ENCODE results near the gene NAPB. TPM values are rescaled to one million over a fixed set of nuclear protein-coding genes. Genes with fewer than 3 reads are reported as not detected.
A peak's percentile ranks its signal among the peaks of the same experiment; 100 is the strongest.

Gene NAPB
- total and polyA plus RNA-seq, 7 donors, result 3.9 to 22.9 (median 14.4) TPM

DNA sequence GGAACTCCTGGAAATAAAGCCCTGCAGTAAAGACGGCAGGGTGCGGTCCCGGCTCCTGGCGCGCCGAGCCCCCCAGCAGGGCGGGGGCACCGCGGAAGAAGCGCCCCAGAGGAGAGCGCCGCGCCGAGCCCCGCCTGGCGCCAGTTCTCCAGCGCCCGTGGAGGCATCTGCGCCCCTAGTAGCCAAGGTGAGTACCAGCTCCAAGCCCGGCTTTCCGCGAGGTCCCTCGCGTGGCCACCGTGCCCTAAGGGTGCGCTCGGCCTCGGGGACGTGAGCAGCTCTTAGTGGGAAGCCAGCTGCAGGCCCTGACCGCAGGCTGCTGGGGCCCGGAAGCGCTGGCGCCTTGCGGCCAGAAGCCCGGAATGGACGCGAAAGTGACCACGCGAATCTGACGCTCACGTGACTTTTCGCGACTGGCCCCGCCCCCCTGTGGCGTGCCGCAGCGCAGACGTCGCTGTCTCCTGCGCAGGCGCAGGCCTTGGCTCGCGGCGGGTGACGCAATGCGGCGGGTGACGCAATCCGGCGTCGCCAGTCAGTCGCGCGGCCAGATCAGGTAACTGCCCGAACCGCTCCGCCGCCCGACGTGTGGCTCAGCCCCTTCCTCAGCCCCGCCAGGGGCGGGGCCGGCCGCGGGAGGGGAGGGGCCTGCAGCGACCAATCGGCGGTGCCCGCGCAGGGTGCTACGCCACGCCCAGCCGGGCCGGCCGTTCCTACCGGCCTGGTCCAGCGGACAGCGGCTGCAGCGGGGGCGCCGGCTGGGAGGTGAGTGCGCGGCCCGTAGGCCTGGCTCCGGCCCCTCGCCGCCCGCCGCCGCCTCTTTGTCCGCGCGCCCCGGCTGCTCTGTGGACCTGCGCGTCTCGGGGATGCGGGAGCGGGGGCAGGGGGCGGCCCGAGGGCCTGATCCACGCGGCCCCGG, 59.6 kb downstream of the NAPB start, which contains the start of gene GZF1:
Gene GZF1 (plus strand): TSS at position 707 of the 916 bp plus-strand sequence. CDS start 2,202 bp downstream, outside the sequence.
- intact Hi-C loops (cut with DNase I), result loop anchor here (5.0 kb wide), 1 partner anchor 276 kb away; the partner anchor contains the start of gene CST3
- no peaks in the 10 kb centered on the region for H3K27me3 ChIP-seq
- 0% methylated on average over 114 of the region's 114 CpGs for WGBS, 2 donors

DNA sequence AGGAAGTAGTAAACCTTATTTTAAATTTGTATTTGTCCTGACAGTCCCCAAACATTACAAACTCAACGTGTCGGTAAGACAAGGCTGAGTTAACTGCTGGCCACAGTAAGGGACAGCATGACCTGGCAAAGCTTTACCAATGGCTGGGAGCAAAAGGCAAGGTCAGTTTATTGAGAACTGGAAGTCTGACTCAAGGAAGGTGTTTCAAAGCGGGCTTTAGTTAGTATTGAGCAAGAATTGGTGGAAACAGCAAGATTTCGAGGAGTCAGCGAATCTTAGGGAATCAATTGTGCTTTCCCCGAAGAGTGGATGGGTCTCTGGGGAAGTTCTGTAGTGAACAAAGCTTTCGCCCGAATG, 60.2 kb downstream of the NAPB start:
- 1 to 4% methylated on average over 8 of the region's 8 CpGs for WGBS, 2 donors
- H3K27me3 ChIP-seq, result no peaks in the 10 kb centered on the region
- H3K9me3 ChIP-seq, result no peaks in the 10 kb centered on the region
- intact Hi-C loops (cut with DNase I), result loop anchor here (5.0 kb wide), 1 partner anchor 276 kb away; the partner anchor contains the start of gene CST3
- TF ChIP-seq CTCF (IDR thresholded peaks at IDR 0.05) (no peak), POLR2AphosphoS5 (IDR thresholded peaks at IDR 0.05) (peak in 1 of 4 donors; percentile 2), EP300 (IDR thresholded peaks at IDR 0.05) (no peak), POLR2A (IDR thresholded peaks at IDR 0.05) (no peak)
- peak overlapping the region; percentile 67 to 95 (median 83) for H3K4me3 ChIP-seq
- H3K27ac ChIP-seq, result peak overlapping the region; percentile 97 to 100 (median 99)
- no peak for DNase-seq
- peaks cover 0 to 18% (median 9%) of the 10 kb centered on the region in 4 donors for H3K36me3 ChIP-seq
- peaks cover 0 to 48% (median 42%) of the 10 kb centered on the region in 4 donors for H3K4me1 ChIP-seq

More for the DNA sequence above, 59.6 kb downstream of the NAPB start, which contains the start of gene GZF1:
- H3K36me3 ChIP-seq, result peaks cover 0 to 18% (median 9%) of the 10 kb centered on the region in 4 donors
- DNase-seq, result peak; percentile 99
- H3K27ac ChIP-seq, result peak within 1 kb of the TSS; percentile 97 to 100 (median 99)
- no peaks in the 10 kb centered on the region for H3K9me3 ChIP-seq
- TF ChIP-seq POLR2AphosphoS5 (IDR thresholded peaks at IDR 0.05) (peak; percentile 99), EP300 (IDR thresholded peaks at IDR 0.05) (peak in 2 of 4 donors; percentile 71 to 100), CTCF (IDR thresholded peaks at IDR 0.05) (no peak), POLR2A (IDR thresholded peaks at IDR 0.05) (peak; percentile 97 to 98)
- peak within 1 kb of the TSS; percentile 67 to 95 (median 83) for H3K4me3 ChIP-seq
- peaks cover 0 to 55% (median 49%) of the 10 kb centered on the region in 4 donors for H3K4me1 ChIP-seq

- 81 to 82% methylated on average over 1 of the region's 1 CpG for WGBS, 2 donors
- H3K4me1 ChIP-seq, result peaks cover 0 to 43% (median 37%) of the 10 kb centered on the region in 4 donors
- TF ChIP-seq POLR2AphosphoS5 (IDR thresholded peaks at IDR 0.05) (no peak), POLR2A (IDR thresholded peaks at IDR 0.05) (no peak), EP300 (IDR thresholded peaks at IDR 0.05) (no peak), CTCF (IDR thresholded peaks at IDR 0.05) (no peak)
- H3K27ac ChIP-seq, result peak overlapping the region; percentile 97 to 100 (median 99)
- intact Hi-C loops (cut with DNase I), result loop anchor here (5.0 kb wide), 1 partner anchor 277 kb away; the partner anchor contains the start of gene CST3
- H3K4me3 ChIP-seq, result peak overlapping the region in 1 of 4 donors; percentile 84
- no peaks in the 10 kb centered on the region for H3K27me3 ChIP-seq
- DNase-seq, result no peak
- peaks cover 0 to 17% (median 7%) of the 10 kb centered on the region in 4 donors for H3K36me3 ChIP-seq
- H3K9me3 ChIP-seq, result no peaks in the 10 kb centered on the region
These were observed 60.8 kb downstream of the NAPB start for GRCh38 chr20:23360531-23360930.

- peaks cover 0 to 40% (median 35%) of the 10 kb centered on the region in 4 donors for H3K4me1 ChIP-seq
- intact Hi-C loops (cut with DNase I), result loop anchor here (10.0 kb wide), 3 partner anchors 154 to 1696 kb away; partner anchors contain the start of gene ACSS1
These were observed 62.2 kb downstream of the NAPB start for GRCh38 chr20:23358923-23359593.

More at GRCh38 chr20:23358923-23359593, 62.2 kb downstream of the NAPB start:
- H3K27me3 ChIP-seq, result no peaks in the 10 kb centered on the region
- peaks cover 0 to 18% (median 7%) of the 10 kb centered on the region in 4 donors for H3K36me3 ChIP-seq
- H3K9me3 ChIP-seq, result no peaks in the 10 kb centered on the region
- DNase-seq, result no peak
- TF ChIP-seq POLR2A (IDR thresholded peaks at IDR 0.05) (no peak), POLR2AphosphoS5 (IDR thresholded peaks at IDR 0.05) (no peak), CTCF (IDR thresholded peaks at IDR 0.05) (no peak), EP300 (IDR thresholded peaks at IDR 0.05) (no peak)
- 19 to 63% methylated on average over 7 of the region's 7 CpGs for WGBS, 2 donors
- no peak overlapping the region for H3K4me3 ChIP-seq
- H3K27ac ChIP-seq, result peak overlapping the region; percentile 95 to 98 (median 98)

Measured in sigmoid colon (tissue), 7 donors.